GM21737 (cell line): Measurements from ENCODE around the gene MAGEA2B.
"Not testable (repeated sequence)": the region's sequence is repeated elsewhere in the genome, so short reads cannot be mapped to it uniquely, and the experiment has no call there.

Experiments
- ATAC-seq: cut with Tn5 transposase; IDR thresholded peaks from one replicate; pipeline ENCODE4 v1.9.1; 2021; ENCODE audit warnings: mild to moderate bottlenecking, moderate library complexity; ENCODE audit not compliant: unreplicated experiment

MAGEA2B gene

GRCh38 chrX:152713815-152714787, at the start of gene MAGEA2B:
Gene MAGEA2B (plus strand): TSS chrX:152714628. CDS start chrX:152717107, 2,479 bp downstream.
- not testable (repeated sequence) for ATAC-seq

- no peak for ATAC-seq
These were observed 40.3 kb upstream of the MAGEA2B start for GRCh38 chrX:152674135-152674534.

- not testable (repeated sequence) for ATAC-seq
These were observed 39.8 kb upstream of the MAGEA2B start for GRCh38 chrX:152674652-152675051.

- ATAC-seq, result not testable (repeated sequence)
These were observed 33.4 kb upstream of the MAGEA2B start for GRCh38 chrX:152681012-152681411.

GRCh38 chrX:152697952-152698931, 16.2 kb upstream of the MAGEA2B start, which contains the start of gene MAGEA3:
Gene MAGEA3 (plus strand): TSS chrX:152698794. CDS start chrX:152700833, 2,039 bp downstream.
- not testable (repeated sequence) for ATAC-seq

GRCh38 chrX:152700390-152700789, 14.0 kb upstream of the MAGEA2B start:
- not testable (repeated sequence) for ATAC-seq

- not testable (repeated sequence) for ATAC-seq
These were observed 7.9 kb upstream of the MAGEA2B start for GRCh38 chrX:152706500-152706899.

- ATAC-seq, result not testable (repeated sequence)
These were observed 5.3 kb upstream of the MAGEA2B start, which contains the start of gene CSAG2 for GRCh38 chrX:152709173-152709572. Gene CSAG2 (minus strand): TSS chrX:152709273. CDS start chrX:152709112, 161 bp downstream.

GRCh38 chrX:152713195-152713594, 1.2 kb upstream of the MAGEA2B start:
- ATAC-seq, result not testable (repeated sequence)

GRCh38 chrX:152725409-152725808, 11.0 kb downstream of the MAGEA2B start:
- ATAC-seq, result no peak

- no peak for ATAC-seq
These were observed 19.0 kb downstream of the MAGEA2B start, which contains the start of the genes CSAG1 and MAGEA12 for GRCh38 chrX:152733261-152733975. Gene CSAG1 (minus strand): TSS chrX:152733721. CDS start chrX:152732460, 1,261 bp downstream. Gene MAGEA12 (plus strand): TSS chrX:152733757. CDS start chrX:152736162, 2,405 bp downstream.

- not testable (repeated sequence) for ATAC-seq
These were observed 19.9 kb downstream of the MAGEA2B start for GRCh38 chrX:152734143-152734858.

GRCh38 chrX:152735101-152735500, 20.7 kb downstream of the MAGEA2B start:
- no peak for ATAC-seq

- no peak for ATAC-seq
These were observed 21.6 kb downstream of the MAGEA2B start for GRCh38 chrX:152735860-152736511.

- not testable (repeated sequence) for ATAC-seq
These were observed 22.1 kb downstream of the MAGEA2B start for GRCh38 chrX:152736528-152736927.

GRCh38 chrX:152738560-152738959, 24.1 kb downstream of the MAGEA2B start:
- no peak for ATAC-seq

- not testable (repeated sequence) for ATAC-seq
These were observed 39.5 kb downstream of the MAGEA2B start, which contains the start of gene MAGEA2 for GRCh38 chrX:152753686-152754650. Gene MAGEA2 (minus strand): TSS chrX:152753842. CDS start chrX:152751363, 2,479 bp downstream.
